Peyer's patch (tissue), 4 donors: ENCODE data around the gene ACTR5. TPM values are rescaled to one million over a fixed set of nuclear protein-coding genes. Genes with fewer than 3 reads are reported as not detected.

Experiments used
- DNase-seq, 3 donors: peaks; one replicate each; pipeline ENCODE4 v3.0.0-alpha.2; 2017 to 2019
- H3K27ac ChIP-seq, 4 donors: fragments of 200-600 bp; sonication (generic); one replicate each; pipeline ENCODE4 v1.5.1; 2016 to 2019
- H3K27me3 ChIP-seq, 2 donors: fragments of 200-600 bp; sonication (generic); one replicate each; pipeline ENCODE4 v1.5.1; 2019
- H3K36me3 ChIP-seq, 3 donors: fragments of 200-600 bp; sonication (generic); one replicate each; pipeline ENCODE4 v1.5.1; 2016 to 2019
- H3K4me1 ChIP-seq, 4 donors: fragments of 200-600 bp; sonication (generic); one replicate each; pipeline ENCODE4 v1.5.1; 2016 to 2019
- H3K4me3 ChIP-seq, 4 donors: fragments of 200-600 bp; sonication (generic); 1 replicate in 3 of 4; 2 replicates in 1 of 4; pipeline ENCODE4 v1.5.1; 2016 to 2019; ENCODE audit warnings: mild to moderate bottlenecking in 1 of 4
- H3K9me3 ChIP-seq, 4 donors: fragments of 200-600 bp; sonication (generic); one replicate each; pipeline ENCODE4 v1.5.1; 2016 to 2019; ENCODE audit warnings: mild to moderate bottlenecking in 1 of 4
- POLR2A ChIP-seq, 2 donors: fragments of 450-650 bp; IDR thresholded peaks; one replicate each; pipeline ENCODE4 v1.5.1; 2017; ENCODE audit warnings: antibody characterized with exemption in 2 of 2, mild to moderate bottlenecking in 2 of 2, moderate library complexity in 2 of 2
- total RNA-seq, 4 donors: library from RNA; depleted of rRNA; stranded (reverse); fragments of >200 nt; gene quantifications; one replicate each; pipeline ENCODE4 v1.1.0, GENCODE V29; 2016
- TF ChIP-seq, protein P1 (sequence below), 6 experiments: fragments of 450-650 bp in 4 of 6; fragments of 200-600 bp in 2 of 6; sonication (generic) in 1 of 6; IDR thresholded peaks; one replicate each; pipeline ENCODE4 v1.5.1; 2017 to 2019; ENCODE audit warnings: antibody characterized with exemption in 6 of 6, mild to moderate bottlenecking in 3 of 6, moderate library complexity in 1 of 6

The ACTR5 gene
- total RNA-seq, 4 donors from 2014 or later: 5.1 to 32.2 (median 11.0) TPM

- H3K9me3 ChIP-seq: no peaks in the 10 kb centered on the region
- H3K4me3 ChIP-seq: no peak overlapping the region
- H3K36me3 ChIP-seq: no peaks in the 10 kb centered on the region
- H3K27ac ChIP-seq: no peak overlapping the region
- TF ChIP-seq POLR2A (IDR thresholded peaks at IDR 0.05): no peak
- TF ChIP-seq, protein P1, sequence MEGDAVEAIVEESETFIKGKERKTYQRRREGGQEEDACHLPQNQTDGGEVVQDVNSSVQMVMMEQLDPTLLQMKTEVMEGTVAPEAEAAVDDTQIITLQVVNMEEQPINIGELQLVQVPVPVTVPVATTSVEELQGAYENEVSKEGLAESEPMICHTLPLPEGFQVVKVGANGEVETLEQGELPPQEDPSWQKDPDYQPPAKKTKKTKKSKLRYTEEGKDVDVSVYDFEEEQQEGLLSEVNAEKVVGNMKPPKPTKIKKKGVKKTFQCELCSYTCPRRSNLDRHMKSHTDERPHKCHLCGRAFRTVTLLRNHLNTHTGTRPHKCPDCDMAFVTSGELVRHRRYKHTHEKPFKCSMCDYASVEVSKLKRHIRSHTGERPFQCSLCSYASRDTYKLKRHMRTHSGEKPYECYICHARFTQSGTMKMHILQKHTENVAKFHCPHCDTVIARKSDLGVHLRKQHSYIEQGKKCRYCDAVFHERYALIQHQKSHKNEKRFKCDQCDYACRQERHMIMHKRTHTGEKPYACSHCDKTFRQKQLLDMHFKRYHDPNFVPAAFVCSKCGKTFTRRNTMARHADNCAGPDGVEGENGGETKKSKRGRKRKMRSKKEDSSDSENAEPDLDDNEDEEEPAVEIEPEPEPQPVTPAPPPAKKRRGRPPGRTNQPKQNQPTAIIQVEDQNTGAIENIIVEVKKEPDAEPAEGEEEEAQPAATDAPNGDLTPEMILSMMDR (IDR thresholded peaks at IDR 0.05): no peak
- H3K27me3 ChIP-seq: no peaks in the 10 kb centered on the region
- H3K4me1 ChIP-seq: no peaks in the 10 kb centered on the region
- DNase-seq: no peak
Observed at GRCh38 chr20:38704136-38704535, 44.1 kb upstream of the ACTR5 start.

- Histone ChIP-seq H3K4me3 (no peak overlapping the region), H3K4me1 (no peaks in the 10 kb centered on the region), H3K27me3 (no peaks in the 10 kb centered on the region), H3K36me3 (no peaks in the 10 kb centered on the region), H3K27ac (no peak overlapping the region), H3K9me3 (no peaks in the 10 kb centered on the region)
- no peak for DNase-seq
- TF ChIP-seq POLR2A (IDR thresholded peaks at IDR 0.05): no peak
- TF ChIP-seq, protein P1 (IDR thresholded peaks at IDR 0.05): no peak
Observed at GRCh38 chr20:38706509-38706908, 41.8 kb upstream of the ACTR5 start.

GRCh38 chr20:38714308-38714707, 34.0 kb upstream of the ACTR5 start:
- H3K27me3 ChIP-seq: no peaks in the 10 kb centered on the region
- no peak for TF ChIP-seq POLR2A (IDR thresholded peaks at IDR 0.05)
- TF ChIP-seq, protein P1 (IDR thresholded peaks at IDR 0.05): no peak
- DNase-seq: no peak
- H3K36me3 ChIP-seq: no peaks in the 10 kb centered on the region
- H3K4me1 ChIP-seq: no peaks in the 10 kb centered on the region
- no peak overlapping the region for H3K27ac ChIP-seq
- no peak overlapping the region for H3K4me3 ChIP-seq
- no peaks in the 10 kb centered on the region for H3K9me3 ChIP-seq

DNA sequence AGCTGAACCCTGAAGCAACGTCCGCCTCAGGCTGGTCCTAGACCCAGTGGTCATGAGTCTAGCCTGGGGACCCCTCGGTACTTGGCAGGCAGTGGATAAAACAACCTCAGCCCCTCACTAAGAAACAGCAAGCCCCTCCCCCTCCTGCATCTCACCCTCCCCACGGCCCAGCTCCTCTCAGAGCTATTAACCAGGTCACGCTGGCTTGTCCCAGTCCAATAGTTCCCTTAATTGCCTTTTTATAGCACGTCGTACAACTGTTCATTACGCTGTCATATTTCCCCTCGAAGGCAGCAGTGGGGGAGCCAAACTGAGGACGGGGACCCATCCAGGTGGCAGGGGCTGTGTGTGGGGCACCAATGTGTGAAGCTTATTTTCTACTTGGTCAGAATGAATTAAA, 32.6 kb upstream of the ACTR5 start:
- no peaks in the 10 kb centered on the region for H3K4me1 ChIP-seq
- no peaks in the 10 kb centered on the region for H3K9me3 ChIP-seq
- H3K27me3 ChIP-seq: no peaks in the 10 kb centered on the region
- H3K4me3 ChIP-seq: no peak overlapping the region
- no peak for TF ChIP-seq POLR2A (IDR thresholded peaks at IDR 0.05)
- TF ChIP-seq, protein P1 (IDR thresholded peaks at IDR 0.05): no peak
- H3K36me3 ChIP-seq: no peaks in the 10 kb centered on the region
- no peak for DNase-seq
- no peak overlapping the region for H3K27ac ChIP-seq

DNA sequence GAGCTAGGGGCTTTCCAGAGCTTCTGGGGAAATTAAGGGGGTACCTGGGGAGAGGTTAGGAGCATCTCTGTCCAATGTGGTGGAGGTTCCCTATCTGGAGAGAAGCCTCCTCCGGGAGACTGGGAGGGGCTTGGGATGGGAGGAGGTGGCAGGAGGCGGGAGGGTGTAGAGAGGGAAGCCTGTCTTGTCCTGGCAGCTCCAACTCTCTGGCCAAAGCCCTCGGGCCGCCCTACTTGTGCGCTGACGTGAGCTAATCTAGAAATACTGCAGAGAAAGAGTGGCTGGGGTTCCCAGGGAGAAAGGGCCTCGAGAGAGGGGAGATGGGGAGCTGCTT, 25.6 kb upstream of the ACTR5 start:
- H3K9me3 ChIP-seq: peaks cover 0 to 8% (median 0%) of the 10 kb centered on the region in 4 donors
- H3K27ac ChIP-seq: no peak overlapping the region
- H3K4me1 ChIP-seq: peaks cover 0 to 35% (median 6%) of the 10 kb centered on the region in 4 donors
- H3K27me3 ChIP-seq: peaks cover 0 to 52% of the 10 kb centered on the region in 2 donors
- no peaks in the 10 kb centered on the region for H3K36me3 ChIP-seq
- TF ChIP-seq, protein P1 (IDR thresholded peaks at IDR 0.05): no peak
- TF ChIP-seq POLR2A (IDR thresholded peaks at IDR 0.05): no peak
- DNase-seq: no peak
- no peak overlapping the region for H3K4me3 ChIP-seq
